Omental fat pad (tissue), 4 donors: Measurements from ENCODE around the gene ZNF324B. TPM values are rescaled to one million over a fixed set of nuclear protein-coding genes. Genes with fewer than 3 reads are reported as not detected.

Source experiments
- ATAC-seq: fragments of 150-250 bp; one replicate; pipeline ENCODE4 v1.9.1; 2016; ENCODE audit warnings: mild to moderate bottlenecking, moderate library complexity; ENCODE audit not compliant: low FRiP score
- DNase-seq: peaks from one replicate; pipeline ENCODE4 v3.0.0-alpha.2; 2019; ENCODE audit warnings: low spot score
- CTCF ChIP-seq, 3 donors: fragments of 450-650 bp; IDR thresholded peaks; one replicate each; pipeline ENCODE4 v1.5.1; 2016 to 2017; ENCODE audit warnings: antibody characterized with exemption in 3 of 3, mild to moderate bottlenecking in 3 of 3, moderate library complexity in 2 of 3
- total RNA-seq, 4 donors: library from RNA; depleted of rRNA; stranded (reverse); fragments of >200 nt; gene quantifications; one replicate each; pipeline ENCODE4 v1.1.0, GENCODE V29; 2016

ZNF324B gene
- total RNA-seq, 4 donors from 2014 or later, result 3.8 to 8.5 (median 6.0) TPM

GRCh38 chr19:58477130-58477529 is 25.7 kb downstream of the ZNF324B start:
- TF ChIP-seq CTCF (IDR thresholded peaks at IDR 0.05), result no peak
- DNase-seq (no peak), ATAC-seq (no peak)

GRCh38 chr19:58477871-58478270 is 26.4 kb downstream of the ZNF324B start:
- ATAC-seq (no peak), DNase-seq (no peak)
- TF ChIP-seq CTCF (IDR thresholded peaks at IDR 0.05), result no peak

- DNase-seq, result no peak
- no peak for ATAC-seq
- TF ChIP-seq CTCF (IDR thresholded peaks at IDR 0.05), result no peak
Measured at GRCh38 chr19:58479303-58479702, 27.9 kb downstream of the ZNF324B start.

- DNase-seq (no peak), ATAC-seq (no peak)
- TF ChIP-seq CTCF (IDR thresholded peaks at IDR 0.05), result no peak
Measured at GRCh38 chr19:58479736-58480480, 28.5 kb downstream of the ZNF324B start.

- DNase-seq (no peak), ATAC-seq (no peak)
- no peak for TF ChIP-seq CTCF (IDR thresholded peaks at IDR 0.05)
Measured at GRCh38 chr19:58480481-58480830, 29.0 kb downstream of the ZNF324B start.

- no peak for ATAC-seq
Measured at GRCh38 chr19:58480831-58481230, 29.4 kb downstream of the ZNF324B start.

More at GRCh38 chr19:58480831-58481230, 29.4 kb downstream of the ZNF324B start:
- DNase-seq, result no peak
- no peak for TF ChIP-seq CTCF (IDR thresholded peaks at IDR 0.05)
